CD4-positive, alpha-beta T cell treated with Interleukin-10 for 1 hour (primary cell): ENCODE results near the gene PLEKHM3.

Experiments
- DNase-seq: peaks from one replicate; pipeline ENCODE4 v3.0.0-alpha.2; 2020

Gene PLEKHM3

GRCh38 chr2:207876842-207877535 lies 148.3 kb downstream of the PLEKHM3 start:
- DNase-seq, result no peak

- no peak for DNase-seq
These were observed 149.7 kb downstream of the PLEKHM3 start for GRCh38 chr2:207875473-207876212.

GRCh38 chr2:207873794-207874193 lies 151.5 kb downstream of the PLEKHM3 start:
- no peak for DNase-seq

GRCh38 chr2:207871911-207872310 lies 153.4 kb downstream of the PLEKHM3 start:
- DNase-seq, result no peak

GRCh38 chr2:207871506-207871905 lies 153.8 kb downstream of the PLEKHM3 start:
- DNase-seq, result no peak

GRCh38 chr2:207870814-207871213 lies 154.5 kb downstream of the PLEKHM3 start:
- no peak for DNase-seq

GRCh38 chr2:207869784-207870778 lies 155.2 kb downstream of the PLEKHM3 start:
- no peak for DNase-seq

- no peak for DNase-seq
These were observed 156.3 kb downstream of the PLEKHM3 start for GRCh38 chr2:207868855-207869596.

- DNase-seq, result no peak
These were observed 157.4 kb downstream of the PLEKHM3 start for GRCh38 chr2:207867905-207868304.

GRCh38 chr2:207867056-207867455 lies 158.3 kb downstream of the PLEKHM3 start:
- no peak for DNase-seq

GRCh38 chr2:207865210-207865609 lies 160.1 kb downstream of the PLEKHM3 start:
- no peak for DNase-seq

GRCh38 chr2:207863345-207863744 lies 162.0 kb downstream of the PLEKHM3 start:
- DNase-seq, result no peak

- no peak for DNase-seq
These were observed 163.5 kb downstream of the PLEKHM3 start for GRCh38 chr2:207861789-207862188.

- no peak for DNase-seq
These were observed 164.6 kb downstream of the PLEKHM3 start for GRCh38 chr2:207860685-207861084.

- DNase-seq, result no peak
These were observed 169.7 kb downstream of the PLEKHM3 start for GRCh38 chr2:207855591-207855990.

- DNase-seq, result no peak
These were observed 170.6 kb downstream of the PLEKHM3 start for GRCh38 chr2:207854484-207855440.

- no peak for DNase-seq
These were observed 172.5 kb downstream of the PLEKHM3 start for GRCh38 chr2:207852791-207853190.

GRCh38 chr2:207849443-207849842 lies 175.9 kb downstream of the PLEKHM3 start:
- DNase-seq, result no peak

- DNase-seq, result no peak
These were observed 176.8 kb downstream of the PLEKHM3 start for GRCh38 chr2:207848545-207848928.

- DNase-seq, result no peak
These were observed 177.4 kb downstream of the PLEKHM3 start for GRCh38 chr2:207847807-207848544.
